Mucosa of descending colon (tissue), 3 donors: Measurements from ENCODE around the gene SFTPA2. TPM values are rescaled to one million over a fixed set of nuclear protein-coding genes. Genes with fewer than 3 reads are reported as not detected.
"Not testable (repeated sequence)": the region's sequence is repeated elsewhere in the genome, so short reads cannot be mapped to it uniquely, and the experiment has no call there.

ENCODE experiments used
- ATAC-seq: fragments of 200-7000 bp; cut with Tn5 transposase; one replicate; pipeline ENCODE4 v1.9.1; 2020; ENCODE audit warnings: mild to moderate bottlenecking, moderate library complexity
- DNase-seq, 3 donors: peaks; one replicate each; pipeline ENCODE4 v3.0.0-alpha.2; 2020
- H3K36me3 ChIP-seq: fragments of 200-600 bp; one replicate; pipeline ENCODE4 v1.8.0; 2021; ENCODE audit warnings: low read depth, mild to moderate bottlenecking
- H3K4me1 ChIP-seq: fragments of 200-600 bp; one replicate; pipeline ENCODE4 v1.8.0; 2021; ENCODE audit warnings: low read depth, mild to moderate bottlenecking
- H3K4me3 ChIP-seq: fragments of 200-600 bp; one replicate; pipeline ENCODE4 v1.8.0; 2021; ENCODE audit warnings: mild to moderate bottlenecking
- H3K9me3 ChIP-seq: fragments of 200-600 bp; one replicate; pipeline ENCODE4 v1.8.0; 2021; ENCODE audit warnings: mild to moderate bottlenecking
- CTCF ChIP-seq: fragments of 200-600 bp; IDR thresholded peaks from one replicate; pipeline ENCODE4 v1.8.0; 2022; ENCODE audit warnings: antibody characterized with exemption, mild to moderate bottlenecking
- intact Hi-C, 2 donors: fragments of 100-400 bp; cut with DNase I in 1 of 2; cut with micrococcal nuclease in 1 of 2; formaldehyde crosslinking; loops; one replicate each; pipeline versions ENCODE4 v1.11.0 to v1.11.1; 2022; cut with DNase I, micrococcal nuclease
- total RNA-seq, 3 donors: library from RNA; stranded (reverse); fragmentation: NEBNext Ultra II Directional in 2 of 3; extraction: Animal tissue kit (Norgen Biotek cat#: 25700) in 2 of 3; gene quantifications; one replicate each; pipeline versions ENCODE4 v1.2.1 to v1.2.4, GENCODE V29; 2021 to 2023
- donor health status: DM: no; HTN: no; CAD: no; lungs with moderate emphysema.
- donor health status: DM: no; HTN: no; CAD: no.
- donor health status: DM: no; HTN: yes; CAD: no.

Gene SFTPA2
- total RNA-seq, 3 donors from 2014 or later: 1.0 to 8.2 (median 2.8) TPM

- no peak for TF ChIP-seq CTCF
- intact Hi-C loops: no loop called here
- no peaks in the 10 kb centered on the region for H3K4me1 ChIP-seq
- ATAC-seq: no peak
- H3K9me3 ChIP-seq: no peaks in the 10 kb centered on the region
- no peaks in the 10 kb centered on the region for H3K36me3 ChIP-seq
- DNase-seq: no peak
- no peak overlapping the region for H3K4me3 ChIP-seq
Observed at GRCh38 chr10:79585870-79586527, 25.8 kb upstream of the SFTPA2 start.

GRCh38 chr10:79583488-79584024 lies 23.3 kb upstream of the SFTPA2 start:
- ATAC-seq (no peak), DNase-seq (no peak)
- no peaks in the 10 kb centered on the region for H3K4me1 ChIP-seq
- H3K4me3 ChIP-seq: no peak overlapping the region
- intact Hi-C loops: no loop called here
- no peaks in the 10 kb centered on the region for H3K36me3 ChIP-seq
- TF ChIP-seq CTCF: no peak
- H3K9me3 ChIP-seq: no peaks in the 10 kb centered on the region

- H3K36me3 ChIP-seq, ATAC-seq: not testable (repeated sequence)
Observed at GRCh38 chr10:79582954-79583353, 22.7 kb upstream of the SFTPA2 start.

GRCh38 chr10:79582096-79582495 lies 21.9 kb upstream of the SFTPA2 start:
- intact Hi-C loops: no loop called here
- Histone ChIP-seq H3K4me1 (no peaks in the 10 kb centered on the region), H3K9me3 (no peaks in the 10 kb centered on the region), H3K4me3 (no peak overlapping the region), H3K36me3 (no peaks in the 10 kb centered on the region)
- ATAC-seq: no peak
- TF ChIP-seq CTCF: no peak
- DNase-seq: no peak

More at GRCh38 chr10:79582954-79583353, 22.7 kb upstream of the SFTPA2 start:
- intact Hi-C loops, H3K4me3 ChIP-seq, H3K9me3 ChIP-seq, DNase-seq, H3K4me1 ChIP-seq: not testable (repeated sequence)

- H3K4me1 ChIP-seq: no peaks in the 10 kb centered on the region
- H3K4me3 ChIP-seq: no peak overlapping the region
- TF ChIP-seq CTCF: no peak
- intact Hi-C loops: no loop called here
- ATAC-seq (no peak), DNase-seq (no peak)
- H3K36me3 ChIP-seq: no peaks in the 10 kb centered on the region
- H3K9me3 ChIP-seq: no peaks in the 10 kb centered on the region
Observed at GRCh38 chr10:79581044-79581443, 20.8 kb upstream of the SFTPA2 start.

- no peak for ATAC-seq
- Histone ChIP-seq H3K4me1 (no peaks in the 10 kb centered on the region), H3K36me3 (no peaks in the 10 kb centered on the region), H3K9me3 (peaks cover 2% of the 10 kb centered on the region), H3K4me3 (no peak overlapping the region)
- no peak for TF ChIP-seq CTCF
- no peak for DNase-seq
- intact Hi-C loops: no loop called here
Observed at GRCh38 chr10:79579361-79579760, 19.2 kb upstream of the SFTPA2 start.

GRCh38 chr10:79570624-79571023 lies 10.4 kb upstream of the SFTPA2 start:
- intact Hi-C loops, ATAC-seq: not testable (repeated sequence)

More at GRCh38 chr10:79570624-79571023, 10.4 kb upstream of the SFTPA2 start:
- DNase-seq, H3K36me3 ChIP-seq, H3K4me1 ChIP-seq, H3K9me3 ChIP-seq, H3K4me3 ChIP-seq: not testable (repeated sequence)
